HG03135 (cell line): ENCODE data around the gene COL20A1.
"Not testable (repeated sequence)": the region's sequence is repeated elsewhere in the genome, so short reads cannot be mapped to it uniquely, and the experiment has no call there.

Experiments used
- ATAC-seq: cut with Tn5 transposase; IDR thresholded peaks from one replicate; pipeline ENCODE4 v1.9.1; 2021; ENCODE audit warnings: mild to moderate bottlenecking, moderate library complexity; ENCODE audit not compliant: unreplicated experiment

The COL20A1 gene

DNA sequence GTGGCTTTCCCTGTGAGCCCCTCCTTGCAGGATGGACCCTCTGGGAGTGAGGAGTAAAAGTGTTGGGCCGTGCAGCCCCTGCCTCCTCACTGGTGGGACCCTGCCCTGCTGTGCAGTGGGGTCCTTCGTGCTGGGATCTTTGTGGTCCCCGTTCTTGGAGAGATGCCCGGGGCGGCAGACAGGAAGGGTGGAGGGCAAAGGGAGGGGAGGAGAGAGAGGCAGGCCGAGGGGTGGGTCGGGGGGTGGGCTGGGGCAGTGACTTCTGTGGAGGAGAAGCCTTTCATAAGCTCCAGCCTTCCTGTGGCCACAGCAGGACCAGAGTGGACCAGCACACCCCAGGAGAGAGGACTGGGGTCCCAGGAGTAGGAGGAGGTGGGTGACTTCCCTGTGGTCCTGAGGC is at the start of gene COL20A1:
COL20A1 (plus strand) TSS at position 283 of the 400 bp plus-strand sequence. CDS start 1,922 bp downstream, outside the sequence.
- no peak for ATAC-seq

DNA sequence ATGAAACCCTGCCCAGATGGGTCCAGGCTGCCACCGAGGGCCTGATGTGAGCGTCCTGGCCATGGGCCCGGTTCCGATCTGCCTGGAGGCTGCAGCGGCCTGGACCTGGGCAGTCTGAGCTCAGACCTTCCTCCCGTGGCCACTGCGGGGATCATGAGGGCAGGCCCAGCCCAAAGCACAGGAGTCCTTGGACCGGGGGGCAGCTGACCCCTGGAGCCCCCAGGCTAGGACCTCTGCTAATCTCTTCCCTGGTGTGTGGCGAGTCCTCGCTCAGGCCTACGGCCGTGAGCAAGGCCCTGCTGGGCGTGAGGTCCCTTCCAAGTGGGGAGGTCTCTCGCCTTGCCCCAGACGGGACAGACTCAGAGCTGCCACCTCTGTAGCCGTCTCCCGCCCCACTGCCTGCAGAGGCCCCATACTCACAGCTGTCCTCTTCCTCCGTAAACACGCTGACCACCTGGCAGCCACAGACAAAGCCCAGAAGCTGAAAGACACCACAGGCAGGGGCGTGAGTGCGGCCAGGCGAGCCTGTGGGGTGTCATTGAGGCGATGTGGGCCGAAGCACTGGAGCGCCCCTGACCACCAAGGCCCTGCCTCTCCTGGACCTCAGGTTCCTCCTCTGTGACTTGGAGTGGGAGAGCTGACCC is 49.3 kb upstream of the COL20A1 start:
- no peak for ATAC-seq

DNA sequence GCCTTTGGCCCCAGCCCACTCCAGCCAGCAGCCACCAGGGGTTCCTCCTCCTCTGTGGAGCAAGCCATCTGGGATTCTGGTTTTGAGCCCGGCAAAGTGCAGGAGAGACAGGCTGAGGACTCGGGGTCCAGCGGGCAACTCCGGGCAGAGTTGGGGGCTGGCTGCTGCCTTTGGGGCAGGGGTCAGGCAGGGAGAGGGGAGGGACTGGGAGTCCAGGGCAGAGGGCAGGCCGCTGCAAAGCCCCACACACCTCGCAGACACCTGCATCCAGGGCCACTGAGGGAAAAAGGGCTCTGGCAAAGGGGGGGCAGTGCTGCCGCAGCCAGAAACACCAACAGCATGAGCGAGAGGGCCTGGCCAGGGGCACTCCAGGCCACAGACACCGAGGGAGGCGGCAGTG is 48.5 kb upstream of the COL20A1 start:
- no peak for ATAC-seq

DNA sequence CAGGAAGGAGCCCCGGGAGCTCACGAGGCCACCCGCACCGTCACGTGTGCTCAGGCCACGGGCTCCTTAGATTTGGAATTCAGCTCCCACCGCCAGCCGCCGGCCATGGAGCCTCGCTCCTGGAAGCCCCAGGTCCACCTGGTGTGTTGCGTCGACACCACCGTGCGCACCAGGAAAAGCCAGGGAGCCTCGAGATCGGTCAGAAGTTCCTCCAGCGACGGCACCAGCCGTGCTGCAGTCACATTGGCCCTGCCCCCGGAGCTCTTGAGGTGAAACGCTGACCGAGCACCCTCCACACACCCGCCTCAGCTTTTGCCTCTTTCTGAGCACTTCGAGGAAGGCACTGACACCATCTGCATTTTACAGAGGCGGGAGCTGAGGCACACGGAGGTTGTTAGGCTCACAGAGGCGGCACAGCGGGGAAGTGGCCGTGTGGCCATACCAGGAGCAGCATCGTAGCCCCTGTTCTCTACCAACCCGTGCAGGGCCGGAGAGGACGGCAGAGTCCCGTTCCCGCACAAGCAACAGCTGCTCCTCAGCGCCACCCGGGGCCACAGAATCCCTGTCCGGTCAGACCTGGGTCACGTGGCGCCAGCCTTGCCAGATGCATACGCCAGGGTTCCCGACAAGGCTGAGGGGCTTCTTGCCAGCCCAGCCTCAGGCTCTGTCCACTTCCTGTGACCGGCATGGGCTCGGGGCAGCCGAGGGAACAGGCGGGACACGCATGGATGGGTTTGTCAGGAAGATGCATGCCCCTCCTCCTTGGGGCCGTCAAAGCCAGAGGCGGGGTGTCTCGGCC is 46.3 kb upstream of the COL20A1 start:
- no peak for ATAC-seq

DNA sequence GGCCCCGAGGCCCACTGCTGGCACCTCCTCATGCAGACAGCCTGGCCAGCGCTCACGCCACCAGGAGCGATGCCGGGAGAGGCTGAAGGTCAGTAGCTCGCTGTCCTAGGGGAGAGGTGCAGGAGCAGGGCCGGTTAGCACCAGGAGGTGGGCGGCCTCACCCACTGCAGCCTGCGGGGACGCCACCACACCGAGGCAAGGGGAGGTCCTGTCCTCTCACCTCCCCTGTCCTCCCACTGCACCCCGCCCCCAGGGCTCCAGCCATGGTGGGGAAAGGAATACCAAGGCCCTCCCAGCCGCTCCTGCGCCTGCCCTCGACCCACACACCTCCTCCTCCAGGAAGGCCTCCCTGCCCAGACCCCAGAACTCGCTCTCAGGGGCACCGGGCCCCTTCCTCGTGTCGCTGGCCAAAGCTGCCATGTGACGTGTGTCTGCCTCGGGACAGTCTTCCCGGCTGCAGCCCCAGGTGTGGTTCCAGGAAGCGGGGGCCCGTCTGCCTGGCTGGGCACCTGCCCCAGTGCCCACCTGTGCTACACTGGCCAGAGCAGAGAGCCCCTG is 45.2 kb upstream of the COL20A1 start:
- no peak for ATAC-seq

DNA sequence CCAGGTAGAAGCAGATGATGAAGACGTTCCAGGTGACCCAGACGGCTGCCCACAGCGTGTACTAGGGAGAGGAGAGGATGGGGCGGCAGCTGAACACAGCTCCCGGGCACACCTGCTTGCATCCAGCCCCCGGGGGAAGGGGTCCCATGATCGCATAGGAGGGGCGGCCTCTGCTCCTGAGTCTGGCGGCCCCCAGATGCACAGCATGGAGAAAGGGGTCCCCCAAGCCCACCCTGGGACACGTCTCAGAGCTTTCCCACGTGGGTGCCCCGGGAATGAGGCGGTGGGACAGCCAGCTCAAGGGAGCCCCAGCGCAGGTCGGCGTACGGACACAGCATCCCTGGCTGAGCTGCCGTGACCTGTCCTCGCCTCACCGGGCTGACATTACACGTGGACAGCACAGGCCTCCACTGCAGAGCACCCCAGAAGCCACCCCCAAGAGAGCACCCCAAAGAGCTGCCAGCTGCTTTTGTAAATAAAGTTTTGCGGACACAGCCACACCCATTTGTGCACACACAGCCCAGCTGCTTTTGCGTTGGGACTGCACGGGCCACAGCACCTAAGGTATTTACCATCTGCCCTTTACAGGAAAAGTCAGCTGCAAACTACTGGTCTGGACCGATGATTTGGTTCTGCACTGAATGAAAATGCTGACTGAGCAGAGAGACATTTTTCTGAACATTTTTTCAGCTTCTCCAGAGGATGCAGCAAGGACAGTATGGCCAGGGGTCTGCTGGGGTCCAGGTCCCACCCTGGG is 44.0 kb upstream of the COL20A1 start:
- no peak for ATAC-seq

DNA sequence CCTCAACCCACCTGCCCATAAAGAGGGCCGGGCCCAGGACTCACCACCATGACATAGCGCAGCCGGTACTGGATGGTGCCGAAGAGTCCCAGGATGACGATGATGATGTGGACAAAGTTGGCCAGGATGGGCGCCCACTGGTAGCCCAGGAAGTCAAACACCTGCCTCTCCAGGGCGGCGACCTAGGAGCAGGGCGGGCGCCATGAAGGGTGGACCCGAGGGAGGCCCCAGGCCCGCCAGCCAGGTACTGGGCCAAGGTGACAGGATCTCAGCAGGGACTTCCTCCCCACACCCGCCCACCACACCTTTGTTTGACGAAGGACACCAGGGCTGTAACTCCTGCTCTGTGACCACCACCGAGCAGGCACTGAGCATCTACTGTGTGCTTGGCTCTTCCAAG is 43.1 kb upstream of the COL20A1 start:
- ATAC-seq = no peak

DNA sequence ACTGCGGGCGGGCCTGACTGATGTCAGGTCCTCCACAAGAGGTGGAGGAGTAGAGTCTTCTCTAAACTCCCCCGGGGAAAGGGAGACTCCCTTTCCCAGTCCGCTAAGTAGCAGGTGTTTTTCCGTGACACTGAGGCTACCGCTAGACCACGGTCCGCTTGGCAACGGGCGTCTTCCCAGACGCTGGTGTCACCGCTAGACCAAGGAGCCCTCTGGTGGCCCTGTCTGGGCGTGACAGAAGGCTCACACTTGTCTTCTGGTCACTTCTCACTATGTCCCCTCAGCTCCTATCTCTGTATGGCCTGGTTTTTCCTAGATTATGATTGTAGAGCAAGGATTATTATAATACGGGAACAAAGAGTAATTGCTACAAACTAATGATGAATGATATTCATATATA is 41.6 kb upstream of the COL20A1 start:
- ATAC-seq = not testable (repeated sequence)

DNA sequence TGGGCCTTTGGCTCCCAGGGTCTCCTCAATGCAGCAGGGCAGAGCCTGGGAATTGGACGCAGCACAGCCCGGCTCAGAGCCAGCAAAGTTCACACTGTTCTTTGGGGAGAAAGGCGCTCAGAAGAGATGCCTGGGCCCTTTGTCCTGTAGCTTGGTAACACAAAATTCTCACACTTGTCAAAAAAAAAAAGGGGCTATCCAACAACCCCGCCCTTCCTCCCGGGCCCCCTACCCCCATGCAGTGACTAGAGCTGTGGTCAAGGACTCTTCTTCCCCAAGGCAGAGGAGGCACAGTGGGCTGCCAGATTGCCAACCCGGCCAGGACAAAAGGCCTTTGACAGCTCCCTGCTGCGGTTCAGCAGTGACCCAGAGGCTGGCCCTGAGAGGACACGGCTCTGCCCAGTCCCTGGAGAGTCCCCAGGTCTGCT is 40.7 kb upstream of the COL20A1 start:
- ATAC-seq = no peak

DNA sequence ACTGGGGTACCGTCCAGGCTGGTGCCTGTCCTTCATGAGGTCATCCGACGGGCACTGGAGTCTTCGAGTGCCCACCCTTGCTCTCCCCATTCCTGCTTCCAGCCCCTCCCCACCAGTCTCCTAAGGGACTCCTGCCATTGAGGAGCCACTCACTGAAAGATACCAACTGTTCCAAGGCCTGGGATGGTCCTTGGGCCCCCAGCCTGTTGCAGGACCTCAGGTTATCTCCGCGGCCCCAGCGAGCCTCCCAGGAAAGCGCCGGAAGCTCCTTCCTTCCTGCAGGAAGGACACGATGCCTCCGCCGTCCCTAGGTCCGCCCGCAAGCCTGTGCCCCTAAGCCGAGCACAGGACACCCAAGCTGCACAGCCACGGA is 39.9 kb upstream of the COL20A1 start:
- no peak for ATAC-seq

DNA sequence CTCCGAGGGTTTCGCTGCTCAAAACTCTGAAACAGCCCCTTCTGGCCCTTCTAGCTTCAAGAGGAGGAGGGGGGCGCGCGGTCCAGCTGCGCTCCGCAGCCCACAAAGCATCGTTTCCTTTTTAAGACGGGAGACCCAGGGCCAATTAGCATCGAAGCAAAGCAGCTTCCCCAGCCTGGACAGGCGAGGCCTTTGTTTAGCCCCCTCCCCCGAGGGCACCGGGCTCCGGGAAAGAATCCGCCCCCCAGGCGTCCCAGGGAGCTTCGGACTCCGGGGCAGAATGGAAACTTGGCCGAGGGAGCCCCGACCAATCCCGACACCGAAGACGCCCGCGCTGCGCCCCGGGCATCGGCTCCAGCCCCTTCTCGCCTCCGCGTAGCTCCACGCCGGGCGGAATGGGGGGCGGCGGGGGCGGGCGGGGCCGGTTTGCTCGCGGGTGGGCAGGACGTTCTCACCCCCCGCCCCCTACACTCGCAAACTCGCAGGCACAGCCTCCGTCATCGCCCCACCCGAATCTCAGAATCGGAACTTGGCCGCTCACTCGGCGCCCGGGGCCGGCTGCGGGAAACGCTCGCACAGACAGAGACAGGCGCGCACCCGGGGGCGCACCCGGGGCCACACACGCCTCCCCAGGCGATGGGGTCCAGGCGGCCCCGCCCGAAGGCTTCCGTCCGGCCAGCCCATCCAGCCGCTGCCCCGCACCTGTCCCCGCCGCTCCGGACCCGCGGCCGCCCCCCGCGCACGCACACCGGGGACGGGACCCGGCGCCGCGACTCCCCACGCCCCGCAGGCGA is 39.4 kb upstream of the COL20A1 start:
- ATAC-seq = no peak

DNA sequence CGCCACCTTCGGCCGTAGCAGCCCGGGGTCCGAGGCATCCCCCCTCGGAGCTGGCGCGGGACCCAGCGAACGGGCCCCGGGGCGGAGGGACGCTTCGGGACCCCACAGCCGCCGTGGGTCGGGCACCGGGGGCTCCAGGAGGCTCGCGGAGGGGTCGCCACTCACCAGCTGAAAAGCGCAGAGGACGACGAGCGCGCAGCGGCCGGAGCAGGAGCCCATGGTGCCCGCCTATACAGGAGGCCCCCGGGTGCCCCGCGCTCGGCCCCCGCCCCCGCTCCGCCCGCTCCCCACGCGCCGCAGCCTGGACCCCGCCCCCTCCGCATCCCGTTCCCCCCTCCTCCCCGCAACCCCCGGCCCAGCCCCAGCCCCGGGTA is 38.8 kb upstream of the COL20A1 start, which contains the start of gene NKAIN4:
NKAIN4 (minus strand) TSS at position 232 of the 374 bp plus-strand sequence; CDS start at position 219, 13 bp downstream.
- ATAC-seq = no peak

DNA sequence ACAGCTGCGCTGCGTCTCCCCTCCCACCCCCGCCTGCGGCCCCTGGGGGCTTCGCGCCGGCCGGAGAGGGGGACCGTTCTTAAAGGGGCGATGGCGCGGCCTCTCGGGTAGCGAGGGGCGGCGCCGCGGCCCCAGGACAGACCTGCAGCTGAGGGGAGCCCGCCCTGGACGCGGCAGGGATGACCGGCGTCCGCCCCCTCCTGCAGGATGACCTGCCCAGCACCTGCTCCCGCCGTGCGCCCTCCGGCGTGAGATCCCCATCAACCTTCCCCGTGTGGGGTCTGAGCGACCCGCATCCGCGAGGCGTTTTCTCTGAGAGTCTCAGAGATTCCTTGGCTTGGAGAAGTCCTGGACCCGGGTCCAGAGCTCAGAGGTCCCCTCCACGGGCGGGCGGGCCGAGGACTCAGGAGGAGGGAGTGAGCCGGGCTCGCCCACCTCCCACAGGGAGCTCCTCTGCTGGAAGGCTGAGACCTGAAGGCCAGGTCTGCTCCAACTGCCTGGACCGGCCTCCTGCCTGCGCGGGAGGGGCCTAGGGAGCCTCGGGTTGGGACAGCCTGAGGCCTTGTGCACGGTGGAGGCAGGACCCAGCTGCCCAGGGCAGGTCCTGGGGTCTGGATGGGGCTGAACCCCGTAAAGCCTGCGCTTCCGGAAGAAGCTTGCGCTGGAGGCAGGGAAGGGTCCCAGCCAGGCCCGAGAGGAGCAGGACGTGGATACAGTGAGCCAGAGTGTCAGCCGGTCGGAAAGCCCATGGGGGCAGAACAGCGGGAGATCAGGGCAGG is 38.2 kb upstream of the COL20A1 start:
- no peak for ATAC-seq

DNA sequence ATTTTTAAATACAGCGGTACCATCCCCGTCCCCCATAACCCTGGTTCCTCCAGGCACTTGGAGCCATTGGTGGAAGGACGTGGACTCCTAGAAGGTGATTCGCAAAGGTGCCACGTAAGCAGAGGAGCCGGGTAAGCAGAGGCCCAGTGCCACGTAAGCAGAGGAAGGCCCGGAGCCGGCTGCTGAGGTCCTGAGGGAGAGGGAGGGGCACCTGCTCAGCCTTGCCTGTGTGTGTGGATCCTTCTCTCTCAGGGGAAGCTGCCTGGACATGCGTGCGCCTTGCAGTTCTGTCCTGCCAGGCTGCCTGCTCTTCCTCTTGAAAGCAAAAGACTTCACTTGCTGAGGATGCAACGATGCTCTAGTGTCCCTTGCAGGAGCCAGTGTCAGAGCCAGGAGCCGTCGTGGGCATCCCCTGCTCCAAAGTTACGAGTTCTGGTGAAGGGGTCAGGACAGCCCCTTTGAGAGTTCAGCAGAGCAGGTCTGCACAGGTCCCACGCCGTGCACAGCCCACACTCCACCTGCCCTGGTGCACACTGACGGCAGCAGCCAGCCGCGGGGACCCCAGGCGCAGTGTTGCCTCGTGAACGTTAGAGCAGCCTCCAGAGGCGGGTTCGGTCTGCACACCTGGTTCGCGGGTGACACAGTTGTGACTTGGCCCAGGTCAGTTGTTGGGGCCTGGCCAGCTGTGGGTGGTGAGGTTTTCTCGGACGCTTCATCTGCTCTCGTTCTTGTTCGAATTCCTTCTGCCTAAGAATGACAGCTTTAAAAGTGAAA is 36.9 kb upstream of the COL20A1 start:
- no peak for ATAC-seq

DNA sequence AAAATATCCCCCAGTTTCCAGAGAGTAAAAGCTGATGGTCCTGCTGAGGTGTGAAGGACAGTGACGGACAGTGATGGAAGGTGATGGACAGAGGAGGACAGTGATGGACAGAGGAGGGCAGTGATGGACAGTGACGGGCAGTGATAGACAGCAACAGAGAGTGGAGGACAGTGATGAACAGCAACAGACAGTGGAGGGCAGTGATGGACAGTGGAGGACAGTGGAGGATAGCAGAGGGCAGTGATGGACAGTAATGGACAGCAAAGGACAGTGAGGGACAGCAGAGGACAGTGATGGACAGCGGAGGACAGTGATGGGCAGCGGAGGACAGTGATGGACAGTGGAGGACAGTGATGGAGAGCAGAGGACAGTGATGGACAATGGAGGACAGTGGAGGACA is 36.0 kb upstream of the COL20A1 start:
- no peak for ATAC-seq

DNA sequence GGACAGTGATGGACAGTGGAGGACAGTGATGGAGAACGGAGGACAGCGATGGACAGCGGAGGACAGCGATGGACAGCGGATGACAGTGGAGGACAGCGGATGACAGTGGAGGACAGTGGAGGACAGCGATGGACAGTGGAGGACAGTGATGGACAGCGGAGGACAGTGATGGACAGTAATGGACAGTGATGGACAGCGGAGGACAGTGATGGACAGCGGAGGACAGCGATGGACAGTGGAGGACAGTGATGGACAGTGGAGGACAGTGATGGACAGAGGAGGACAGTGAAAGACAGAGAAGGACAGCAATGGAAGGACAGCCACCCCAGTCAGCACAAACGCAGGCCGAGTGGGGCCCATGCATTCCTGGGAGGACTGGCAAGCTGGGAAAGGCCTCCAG is 35.4 kb upstream of the COL20A1 start:
- ATAC-seq = no peak

DNA sequence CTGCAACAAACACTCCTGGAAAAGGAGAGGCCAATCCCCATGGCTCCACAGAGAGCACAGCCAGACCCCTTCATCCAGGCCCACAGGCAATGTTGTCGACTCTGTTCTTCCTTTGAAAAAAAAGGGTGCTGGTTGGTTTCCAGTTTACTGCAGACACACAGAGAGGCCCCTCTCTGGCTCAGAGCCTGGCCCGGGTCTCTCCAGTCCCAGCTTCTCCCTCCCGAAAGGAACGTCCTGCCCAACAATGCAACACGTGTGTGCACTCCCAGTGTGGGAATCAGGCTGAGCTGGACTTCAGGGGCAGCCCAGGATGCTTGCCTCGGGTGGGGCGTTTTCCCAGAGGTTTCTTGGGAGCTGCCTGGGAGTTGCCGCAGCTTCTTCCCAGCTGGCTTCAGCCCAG is 34.2 kb upstream of the COL20A1 start:
- no peak for ATAC-seq

DNA sequence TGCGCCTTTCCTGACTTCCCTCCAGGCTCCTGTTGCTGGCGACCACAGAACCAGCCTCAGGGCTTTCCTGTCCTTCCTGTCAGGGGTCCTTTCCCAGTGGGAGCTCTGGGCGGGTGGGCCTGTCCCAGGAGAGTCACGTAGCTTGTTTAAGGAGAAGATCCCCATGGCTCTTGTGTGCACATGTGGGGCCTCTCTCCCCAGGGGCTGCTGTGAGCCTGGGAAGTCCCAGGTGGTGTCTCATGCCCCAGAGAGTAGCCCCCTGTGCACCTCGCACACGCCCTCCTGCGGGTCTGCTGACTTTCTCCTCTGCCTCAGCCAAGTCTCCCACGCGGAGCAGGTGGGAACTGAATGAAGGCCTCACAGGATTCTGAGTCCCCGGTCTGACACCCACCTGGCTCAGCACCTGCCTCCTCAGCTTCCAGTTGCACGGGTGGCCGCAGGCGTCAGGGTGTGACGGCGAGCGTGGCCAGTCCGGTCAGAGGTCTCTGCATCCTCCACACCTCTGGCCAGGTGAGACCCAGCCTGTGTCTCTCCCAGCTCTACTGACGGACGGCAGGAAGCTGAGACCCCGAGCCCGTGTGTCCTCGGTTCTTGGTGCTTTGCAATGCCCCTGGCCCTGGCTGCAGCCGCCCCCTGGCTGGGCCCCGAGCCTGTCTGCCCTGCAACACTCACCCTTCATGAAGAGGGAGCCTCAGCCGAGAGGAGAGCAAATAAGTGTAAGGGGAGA is 33.1 kb upstream of the COL20A1 start:
- no peak for ATAC-seq
